HG03066 (cell line): ENCODE data around the gene FXN.

ENCODE experiments used
- ATAC-seq: cut with Tn5 transposase; IDR thresholded peaks from one replicate; pipeline ENCODE4 v1.9.1; 2021; ENCODE audit warnings: low read depth; ENCODE audit not compliant: unreplicated experiment

FXN gene

DNA sequence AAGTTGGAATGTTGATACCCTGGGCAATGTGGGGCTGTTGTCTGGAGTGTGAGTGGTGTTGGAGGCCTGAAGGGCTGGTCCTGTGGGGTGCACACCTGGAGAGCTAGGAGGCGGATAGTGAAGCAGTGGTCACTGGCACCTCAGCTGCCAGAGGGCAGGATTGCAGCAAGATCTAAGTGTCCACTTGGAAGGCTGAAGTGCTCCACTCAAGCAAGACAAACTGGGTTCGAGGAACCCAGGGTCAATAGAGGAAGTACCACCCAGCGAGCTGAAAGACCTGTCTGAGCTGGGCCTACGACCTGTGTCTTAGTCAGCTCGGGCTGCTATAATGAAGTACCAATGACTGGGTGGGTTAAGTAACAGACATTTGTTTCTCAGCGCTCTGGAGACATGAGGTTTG is 98.9 kb downstream of the FXN start:
- no peak for ATAC-seq

DNA sequence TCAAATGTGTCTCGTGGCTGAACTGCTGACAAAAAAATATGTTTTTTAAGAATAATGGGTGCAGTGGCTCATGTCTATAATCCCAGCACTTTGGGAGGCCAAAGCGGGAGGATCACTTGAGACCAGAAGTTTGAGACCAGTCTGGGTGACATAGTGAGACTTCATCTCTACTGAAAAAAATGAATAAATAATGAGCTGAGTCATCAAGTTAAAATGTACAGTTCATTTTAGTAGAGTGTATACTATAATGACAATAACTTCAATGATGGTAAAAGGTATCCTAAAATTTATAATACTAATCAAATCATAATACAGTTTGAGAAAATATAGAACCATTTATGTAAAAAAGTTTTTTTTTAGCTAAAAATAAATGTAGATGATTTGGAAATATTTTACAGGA is 100.6 kb downstream of the FXN start:
- no peak for ATAC-seq

DNA sequence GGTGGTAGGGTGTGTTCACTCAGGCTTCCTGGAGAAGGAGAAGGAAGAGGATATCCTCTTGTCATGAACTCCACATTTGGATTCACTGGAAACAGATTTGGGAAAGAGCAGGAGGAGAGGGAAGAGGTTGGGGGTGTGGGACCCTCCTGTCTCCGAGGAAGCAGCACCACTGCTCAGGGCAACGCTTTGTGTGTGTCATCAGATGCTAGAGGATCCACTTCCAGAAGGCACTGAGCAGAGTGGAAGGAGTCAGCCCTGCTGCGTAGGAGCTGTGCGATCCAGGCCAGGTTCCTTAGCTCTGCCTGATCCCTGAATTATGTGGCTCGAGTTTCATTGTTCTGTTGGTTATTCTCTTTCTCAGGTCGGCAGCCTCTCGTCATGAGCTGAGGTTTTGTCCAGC is 101.2 kb downstream of the FXN start:
- no peak for ATAC-seq

DNA sequence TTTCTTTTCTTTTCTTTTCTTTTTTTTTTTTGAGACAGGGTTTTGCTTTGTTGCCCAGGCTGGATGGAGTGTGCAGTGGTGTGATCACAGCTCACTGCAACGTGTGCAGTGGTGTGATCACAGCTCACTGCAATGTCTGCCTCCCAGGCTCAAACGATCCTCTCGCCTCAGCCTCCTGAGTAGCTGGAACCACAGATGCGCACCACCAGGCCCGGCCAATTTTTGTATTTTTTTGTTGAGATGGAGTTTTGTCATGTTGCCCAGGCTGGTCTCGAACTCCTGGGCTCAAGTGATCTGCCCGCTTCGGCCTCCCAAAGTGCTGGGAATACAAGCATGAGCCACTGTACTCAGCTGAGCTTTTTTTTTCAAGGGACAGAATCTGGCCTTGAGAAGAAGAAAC is 101.8 kb downstream of the FXN start:
- ATAC-seq, result no peak

DNA sequence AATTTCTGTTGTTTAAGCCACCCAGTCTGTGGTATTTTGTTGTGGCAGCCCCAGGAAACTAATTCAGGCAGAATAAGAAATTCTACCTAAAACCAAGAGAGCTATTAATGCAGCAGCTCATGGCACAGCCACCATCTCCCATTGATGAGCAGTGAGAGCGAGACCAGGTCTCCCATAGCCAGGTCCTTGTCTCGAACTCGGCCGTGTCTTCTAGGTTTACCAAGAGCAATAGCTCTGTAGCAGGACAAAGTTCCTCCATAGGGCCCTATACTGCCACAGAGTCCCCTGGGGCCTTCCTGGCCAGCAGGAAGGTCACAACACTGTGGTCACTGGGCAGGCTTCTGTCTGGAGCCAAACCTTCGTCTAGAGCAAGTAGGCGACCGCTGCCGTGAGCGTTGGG is 104.0 kb downstream of the FXN start:
- ATAC-seq, result no peak

DNA sequence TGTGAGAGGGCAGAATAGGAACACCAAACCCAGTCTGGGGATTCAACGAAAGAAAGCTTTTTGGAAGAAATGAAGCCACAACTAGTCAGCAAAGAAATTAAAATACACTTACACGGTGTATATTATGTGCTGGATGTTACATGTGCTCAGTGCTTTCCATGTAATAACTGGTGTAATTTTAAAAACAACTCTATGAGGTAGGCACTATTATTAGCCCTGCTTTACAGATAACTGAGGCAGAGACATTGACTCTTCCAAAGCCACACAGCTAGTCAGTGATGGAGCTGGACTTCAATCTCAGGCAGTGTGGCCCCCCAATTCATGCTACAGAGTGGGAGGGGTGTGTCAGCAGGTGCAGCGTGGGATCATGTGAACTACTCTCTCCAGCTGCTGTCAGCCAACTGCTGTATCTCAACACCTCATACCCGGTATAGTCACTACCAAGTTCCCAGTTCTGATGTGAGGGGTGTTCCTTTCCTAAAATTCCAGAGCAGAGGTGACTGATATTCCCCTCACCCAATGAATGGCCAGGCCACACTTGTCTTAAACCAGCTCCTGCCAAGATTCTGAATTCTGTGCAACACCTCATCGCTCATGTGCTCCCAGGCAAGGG is 104.7 kb downstream of the FXN start:
- no peak for ATAC-seq

DNA sequence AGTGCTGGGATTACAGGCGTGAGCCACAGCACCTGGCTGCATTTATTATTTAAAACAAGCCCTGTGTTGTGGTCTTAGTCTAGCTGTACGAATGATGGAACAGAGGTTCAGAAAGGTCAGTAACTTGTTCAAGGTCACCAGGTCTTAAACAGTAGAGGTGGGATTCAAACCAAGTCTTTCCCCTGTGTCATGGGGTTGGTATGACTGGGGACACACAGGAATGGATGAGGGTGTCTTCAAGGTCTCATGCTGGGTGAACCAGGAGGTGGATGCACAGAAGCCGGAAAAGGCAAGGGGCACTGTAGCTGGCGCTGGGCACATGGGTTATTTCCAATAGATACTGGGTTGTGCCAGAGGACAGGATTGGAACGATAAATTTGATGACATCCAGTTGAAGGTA is 106.3 kb downstream of the FXN start:
- no peak for ATAC-seq

DNA sequence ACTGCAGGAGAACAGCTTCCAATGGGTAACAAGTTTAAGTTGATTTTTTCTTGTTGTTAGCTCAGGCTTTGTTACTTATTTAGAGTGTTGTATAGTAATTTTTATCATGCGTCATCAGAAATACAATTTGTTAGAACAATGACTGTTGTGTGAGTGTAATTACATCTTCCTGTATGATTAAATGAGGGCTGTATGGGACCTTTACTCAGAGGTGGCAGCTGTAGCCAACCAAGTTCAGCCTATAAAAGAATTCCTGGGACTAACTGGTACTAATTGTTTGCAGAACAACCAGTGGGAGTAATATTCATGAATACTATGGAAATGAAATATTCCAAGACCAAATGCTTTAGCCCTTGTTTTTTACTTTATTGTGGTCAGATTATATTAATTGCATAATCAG is 107.7 kb downstream of the FXN start:
- ATAC-seq, result no peak

DNA sequence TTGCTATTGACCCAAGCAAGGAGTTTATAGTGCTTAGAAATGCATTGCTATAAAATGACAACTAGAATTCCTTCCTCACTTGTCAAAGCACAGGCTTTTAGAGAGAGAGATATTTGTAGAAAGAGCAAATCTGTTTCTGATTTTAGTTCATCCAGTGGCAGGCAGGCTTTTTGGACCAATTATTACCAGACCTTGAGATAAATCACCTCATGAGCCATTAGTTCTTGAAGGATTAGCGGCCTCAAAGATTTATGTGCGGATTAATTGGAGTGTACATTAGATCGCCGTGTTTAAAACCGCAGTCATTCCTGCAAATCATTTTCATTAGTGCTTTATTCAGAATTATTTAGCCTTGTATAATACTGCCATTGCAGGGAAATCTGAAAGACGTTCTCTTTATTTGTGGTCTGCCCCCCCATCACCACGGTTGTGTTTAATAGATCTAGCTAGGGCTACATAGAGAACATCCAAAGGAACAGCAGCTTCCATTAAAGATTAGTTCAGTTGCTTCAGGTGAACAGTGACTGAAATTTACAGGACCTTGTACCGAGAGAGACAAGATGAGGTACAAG is 109.7 kb downstream of the FXN start:
- ATAC-seq, result no peak

DNA sequence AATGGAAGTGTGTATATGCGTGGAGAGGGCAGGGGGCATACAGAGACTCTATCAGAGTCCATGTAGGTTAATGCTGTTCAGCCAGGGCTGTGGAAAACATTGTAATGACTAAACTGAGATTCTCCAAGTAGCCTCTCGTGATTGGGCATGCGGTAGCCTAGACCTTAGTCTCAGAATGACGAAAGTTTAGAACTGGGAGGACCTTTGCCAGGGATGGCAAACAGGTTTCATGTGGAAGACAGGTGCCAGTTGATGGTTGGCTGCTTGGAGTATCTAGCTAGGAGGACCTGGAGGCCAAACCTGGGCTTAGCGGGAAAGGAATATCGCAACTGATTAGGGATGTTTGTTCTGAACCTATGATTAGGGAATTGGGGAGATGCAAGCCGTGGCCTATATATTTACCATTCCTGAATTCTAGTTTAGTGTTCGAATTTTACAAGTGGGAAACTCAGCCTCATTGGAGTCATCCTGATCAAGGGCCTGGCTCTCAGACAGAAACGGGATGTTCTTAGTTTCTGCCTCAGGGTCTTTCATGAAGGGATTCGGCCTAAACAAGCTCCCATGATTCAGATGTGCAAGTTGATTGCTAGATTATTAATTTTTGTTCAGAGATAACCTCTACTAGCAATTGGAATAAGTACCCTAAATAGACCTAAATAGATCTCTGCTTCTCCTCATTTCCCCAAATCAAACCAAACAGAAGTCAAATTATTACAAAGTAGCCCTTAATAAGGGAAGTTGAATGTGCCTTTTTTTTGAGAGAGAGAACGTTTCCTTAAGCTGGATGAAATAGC is 111.7 kb downstream of the FXN start:
- no peak for ATAC-seq

DNA sequence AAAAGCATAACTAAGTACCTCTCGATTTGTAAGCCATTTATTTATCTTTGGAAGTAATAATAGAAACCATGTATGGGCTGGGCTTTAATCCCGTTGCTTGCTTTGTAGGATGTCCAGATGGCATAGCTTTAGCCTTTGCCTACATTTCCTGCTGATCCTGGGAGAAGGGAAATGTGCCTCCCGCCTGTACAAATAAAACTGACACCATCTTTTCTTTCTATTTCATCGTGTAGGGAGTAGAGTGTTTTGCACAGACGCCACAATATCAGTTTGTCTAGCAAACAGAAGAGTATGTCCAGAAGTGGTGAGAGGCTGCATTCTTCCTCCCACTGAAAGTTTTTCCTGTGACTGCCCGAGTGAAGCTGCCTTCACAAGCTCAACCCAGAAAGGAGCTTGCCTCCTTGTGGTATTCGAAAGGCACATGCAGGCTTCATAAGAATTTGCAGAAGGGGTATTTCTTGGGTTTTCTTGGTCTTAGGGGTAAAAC is 113.8 kb downstream of the FXN start:
- no peak for ATAC-seq
